SK-N-SH (cell line): ENCODE measurements around the gene PSKH1. TPM values are rescaled to one million over a fixed set of nuclear protein-coding genes. Genes with fewer than 3 reads are reported as not detected.

ENCODE experiments used
- CTCF ChIA-PET: fragments of 300-600, 350-600 bp; formaldehyde crosslinking; extraction: SDS; loops from one replicate; lab custom pipeline; 2021; lab: Yijun Ruan, JAX
- POLR2A ChIA-PET: fragments of 350-600 bp; sonication (Branson Sonifier 250); formaldehyde crosslinking; extraction: SDS; loops from one replicate; lab custom pipeline; 2020; ENCODE audit warnings: antibody characterized with exemption, inconsistent platforms; lab: Yijun Ruan, JAX
- DNase-seq: peaks from one replicate; pipeline ENCODE4 v3.0.0; 2012
- H2AFZ ChIP-seq: fragments of 200-600 bp; sonication (generic); 2 replicates; pipeline ENCODE4 v1.8.1; 2016; ENCODE audit warnings: antibody characterized with exemption, mild to moderate bottlenecking, low read depth
- H3F3A ChIP-seq: fragments of 200-600 bp; sonication (generic); replicated peaks from 2 replicates; pipeline ENCODE3; 2016; ENCODE audit warnings: antibody characterized with exemption, mild to moderate bottlenecking; ENCODE audit not compliant: insufficient read depth
- H3K27ac ChIP-seq, 2 experiments: fragments of 200-500 bp in 1 of 2; fragments of 200-600 bp in 1 of 2; sonication (Bioruptor generic) in 1 of 2; sonication (generic), shearing (Covaris generic) in 1 of 2; 2 replicates each; pipeline versions ENCODE4 v1.5.1 to v1.6.1; 2014 to 2016; ENCODE audit warnings: low read depth in 2 of 2, inconsistent platforms in 1 of 2, low read length in 1 of 2, mild to moderate bottlenecking in 1 of 2, mixed read lengths in 1 of 2
- H3K27me3 ChIP-seq: fragments of 200-600 bp; sonication (generic), shearing (Covaris generic); 2 replicates; pipeline ENCODE4 v1.6.1; 2016; ENCODE audit warnings: mixed run types; ENCODE audit not compliant: insufficient read depth
- H3K36me3 ChIP-seq, 2 experiments: fragments of 200-500 bp in 1 of 2; fragments of 200-600 bp in 1 of 2; sonication (Bioruptor generic) in 1 of 2; sonication (generic) in 1 of 2; replicated peaks in 1 of 2; 2 replicates each; pipeline versions ENCODE3 to v1.5.1; 2014 to 2016; ENCODE audit warnings: low read length in 1 of 2, mild to moderate bottlenecking in 1 of 2; ENCODE audit not compliant: insufficient read depth in 2 of 2, control insufficient read depth in 1 of 2
- H3K4me1 ChIP-seq, 2 experiments: fragments of 200-500 bp in 1 of 2; fragments of 200-600 bp in 1 of 2; sonication (Bioruptor generic) in 1 of 2; sonication (generic), shearing (Covaris generic) in 1 of 2; 2 replicates each; pipeline versions ENCODE4 v1.5.1 to v1.6.1; 2014 to 2016; ENCODE audit warnings: low read depth in 1 of 2, low read length in 1 of 2, mixed run types in 1 of 2; ENCODE audit not compliant: insufficient read depth in 2 of 2, control insufficient read depth in 1 of 2
- H3K4me2 ChIP-seq: fragments of 200-600 bp; sonication (generic), shearing (Covaris generic); 2 replicates; pipeline ENCODE4 v1.6.1; 2017; ENCODE audit warnings: mixed run types
- H3K4me3 ChIP-seq, 2 experiments: fragments of 200-500 bp in 1 of 2; fragments of 200-600 bp in 1 of 2; sonication (Bioruptor generic) in 1 of 2; sonication (generic), shearing (Covaris generic) in 1 of 2; 2 replicates each; pipeline versions ENCODE4 v1.5.1 to v1.8.1; 2014 to 2016; ENCODE audit warnings: low read depth in 2 of 2, inconsistent platforms in 1 of 2, low read length in 1 of 2, mild to moderate bottlenecking in 1 of 2, mixed read lengths in 1 of 2, moderate library complexity in 1 of 2
- H3K79me2 ChIP-seq: fragments of 200-600 bp; sonication (generic); 2 replicates; pipeline ENCODE4 v1.8.1; 2017; ENCODE audit warnings: mild to moderate bottlenecking; ENCODE audit not compliant: insufficient read depth
- H3K9ac ChIP-seq: fragments of 200-600 bp; sonication (generic); 2 replicates; pipeline ENCODE4 v1.6.1; 2017; ENCODE audit warnings: mixed run types
- H3K9me2 ChIP-seq: fragments of 200-600 bp; sonication (generic); 2 replicates; pipeline ENCODE4 v1.6.1; 2017; ENCODE audit warnings: mixed run types
- H3K9me3 ChIP-seq: fragments of 200-600 bp; sonication (generic); 2 replicates; pipeline ENCODE4 v1.6.1; 2017; ENCODE audit warnings: mixed run types, mild to moderate bottlenecking, moderate library complexity
- H4K20me1 ChIP-seq: fragments of 200-600 bp; sonication (generic); 2 replicates; pipeline ENCODE4 v1.6.1; 2017; ENCODE audit warnings: mild to moderate bottlenecking, mixed run types; ENCODE audit not compliant: insufficient read depth
- CHD2 ChIP-seq: fragments of 150-350 bp; IDR thresholded peaks from 2 replicates; pipeline ENCODE4 v1.6.1; 2018; ENCODE audit warnings: low read length; ENCODE audit not compliant: partially characterized antibody
- ELF1 ChIP-seq: IDR thresholded peaks from 2 replicates; pipeline ENCODE4 v1.4.0; 2012
- EP300 ChIP-seq, 2 experiments: IDR thresholded peaks; 2 replicates each; pipeline versions ENCODE4 v1.4.0 to v1.6.1; 2012; ENCODE audit warnings: borderline replicate concordance in 1 of 2, low read depth in 1 of 2, low read length in 1 of 2
- EZH2phosphoT487 ChIP-seq: fragments of 200-600 bp; sonication (generic); IDR thresholded peaks from 2 replicates; pipeline ENCODE4 v1.6.1; 2017; ENCODE audit warnings: low read depth, mixed run types, mild to moderate bottlenecking, antibody characterized with exemption, moderate library complexity, borderline replicate concordance
- FOSL2 ChIP-seq: IDR thresholded peaks from 2 replicates; pipeline ENCODE4 v1.4.0; 2012; ENCODE audit warnings: low read depth, mild to moderate bottlenecking, moderate library complexity, borderline replicate concordance
- FOXJ3 ChIP-seq: sonication (generic); formaldehyde crosslinking; IDR thresholded peaks from 2 replicates; pipeline ENCODE4 v1.5.1; 2020; ENCODE audit warnings: mild to moderate bottlenecking, missing genetic modification reagents
- GATA2 ChIP-seq: sonication (generic); formaldehyde crosslinking; IDR thresholded peaks from 2 replicates; pipeline ENCODE4 v1.5.0; 2020; ENCODE audit warnings: mild to moderate bottlenecking, missing genetic modification reagents
- JUND ChIP-seq: IDR thresholded peaks from 2 replicates; pipeline ENCODE4 v1.4.0; 2012
- MAX ChIP-seq: IDR thresholded peaks from 2 replicates; pipeline ENCODE4 v1.4.0; 2012; ENCODE audit warnings: low read depth
- MXI1 ChIP-seq: IDR thresholded peaks from 2 replicates; pipeline ENCODE4 v1.6.1; 2012; ENCODE audit warnings: mild to moderate bottlenecking, low read depth, low read length, improper control_type of control experiment
- NFIC ChIP-seq: IDR thresholded peaks from 2 replicates; pipeline ENCODE4 v1.4.0; 2012; ENCODE audit warnings: borderline replicate concordance
- RFX5 ChIP-seq: IDR thresholded peaks from 2 replicates; pipeline ENCODE4 v1.6.1; 2012; ENCODE audit warnings: mild to moderate bottlenecking, improper control_type of control experiment, low read length
- RXRA ChIP-seq: IDR thresholded peaks from 2 replicates; pipeline ENCODE4 v1.4.0; 2012; ENCODE audit warnings: low read depth, mild to moderate bottlenecking, borderline replicate concordance
- SIN3A ChIP-seq: IDR thresholded peaks from 2 replicates; pipeline ENCODE4 v1.6.1; 2012; ENCODE audit warnings: low read depth, mild to moderate bottlenecking, low read length, moderate library complexity, borderline replicate concordance
- SMC3 ChIP-seq: IDR thresholded peaks from 2 replicates; pipeline ENCODE4 v1.6.1; 2012; ENCODE audit warnings: low read depth, low read length, improper control_type of control experiment
- YY1 ChIP-seq: IDR thresholded peaks from 2 replicates; pipeline ENCODE4 v1.4.0; 2012; ENCODE audit warnings: low read depth, mild to moderate bottlenecking
- ZBTB33 ChIP-seq: IDR thresholded peaks from 2 replicates; pipeline ENCODE4 v1.4.0; 2012; ENCODE audit warnings: low read depth, borderline replicate concordance
- WGBS: methylation state at CpG from one replicate; pipeline ENCODE4 v1.1.6; 2017; ENCODE audit warnings: low lambda C conversion rate; 5-methylcytosine and 5-hydroxymethylcytosine counted together
- polyA plus RNA-seq, 3 experiments: library from polyadenylated mRNA; depleted of rRNA; stranded (reverse); fragments of >200 nt; gene quantifications; 2 replicates each; pipeline ENCODE4 v1.2.3, GENCODE V29; 2012

The PSKH1 gene
- polyA plus RNA-seq, 1 of the 3 experiments (the other 2 are of a cell fraction), result 30.1 TPM

GRCh38 chr16:67966549-67967182, 73.6 kb downstream of the PSKH1 start:
- DNase-seq, result no peak
- POLR2A ChIA-PET, result interaction anchor here (0.9 to 1.2 kb wide), 2 partner anchors 19 to 27 kb away, joined by 3 to 6 read pairs; no protein-coding TSS in a partner anchor

GRCh38 chr16:67967183-67967957, 74.3 kb downstream of the PSKH1 start:
- peaks cover 60% of the 10 kb centered on the region for H3K79me2 ChIP-seq
- CTCF ChIA-PET, result interaction anchor here (0.6 to 1.0 kb wide), 3 partner anchors 151 to 405 kb away, joined by 3 read pairs; partner anchors contain the start of gene CTCF
- H3K9ac ChIP-seq, result peak overlapping the region; percentile 96
- peak overlapping the region; percentile 73 to 79 for H3K4me3 ChIP-seq
- H3K27me3 ChIP-seq, result no peaks in the 10 kb centered on the region
- peaks cover 4% of the 10 kb centered on the region for H3F3A ChIP-seq
- no peaks in the 10 kb centered on the region for H3K9me2 ChIP-seq
- WGBS, result 53% methylated on average over 15 of the region's 18 CpGs
- DNase-seq, result no peak
- no peaks in the 10 kb centered on the region for H3K9me3 ChIP-seq
- H4K20me1 ChIP-seq, result peaks cover 44% of the 10 kb centered on the region
- H3K36me3 ChIP-seq, result peaks cover 20 to 21% of the 10 kb centered on the region in 2 experiments
- no peak for TF ChIP-seq CHD2
- TF ChIP-seq RXRA, result no peak
- no peak for TF ChIP-seq JUND
- no peak for TF ChIP-seq SMC3
- TF ChIP-seq YY1, result no peak
- no peak for TF ChIP-seq FOSL2
- TF ChIP-seq RFX5, result no peak
- no peak for TF ChIP-seq GATA2
- TF ChIP-seq FOXJ3 (CRISPR knock-in tag), result no peak
- no peak for TF ChIP-seq SIN3A
- TF ChIP-seq MXI1, result no peak
- no peak for TF ChIP-seq EP300 (IDR thresholded peaks at IDR 0.05; ENCODE audit: borderline replicate concordance in 1 of 2, low read depth in 1 of 2, low read length in 1 of 2)
- no peak for TF ChIP-seq MAX
- TF ChIP-seq NFIC, result no peak
- TF ChIP-seq ELF1, result no peak
- no peak for TF ChIP-seq ZBTB33
- H3K27ac ChIP-seq, result peak overlapping the region; percentile 34 to 73
- peaks cover 15 to 32% of the 10 kb centered on the region in 2 experiments; a peak in 3 of 4 replicates for H3K4me1 ChIP-seq
- no peak overlapping the region for H2AFZ ChIP-seq
- POLR2A ChIA-PET, result interaction anchor here (1.2 kb wide), 1 partner anchor 28 kb away, joined by 6 read pairs; no protein-coding TSS in a partner anchor
- peak overlapping the region; percentile 96 for H3K4me2 ChIP-seq

More at GRCh38 chr16:67966549-67967182, 73.6 kb downstream of the PSKH1 start:
- peaks cover 15 to 38% of the 10 kb centered on the region in 2 experiments; a peak in 3 of 4 replicates for H3K4me1 ChIP-seq
- peak overlapping the region; percentile 73 to 79 for H3K4me3 ChIP-seq
- CTCF ChIA-PET, result interaction anchor here (0.8 kb wide), 1 partner anchor 74 kb away, joined by 4 read pairs; no protein-coding TSS in a partner anchor
- no peak for TF ChIP-seq YY1
- no peak for TF ChIP-seq SMC3
- no peak for TF ChIP-seq EZH2phosphoT487
- H3K4me2 ChIP-seq, result peak overlapping the region; percentile 96
- H3K27ac ChIP-seq, result peak overlapping the region; percentile 7 to 67; a peak in 3 of 4 replicates
- 90% methylated on average over 1 of the region's 3 CpGs for WGBS
- H4K20me1 ChIP-seq, result peaks cover 49% of the 10 kb centered on the region
- H3K9ac ChIP-seq, result peak overlapping the region; percentile 96
- no peaks in the 10 kb centered on the region for H3K27me3 ChIP-seq
- H3F3A ChIP-seq, result peaks cover 4% of the 10 kb centered on the region
- H3K9me3 ChIP-seq, result no peaks in the 10 kb centered on the region
- peaks cover 67% of the 10 kb centered on the region for H3K79me2 ChIP-seq
- peaks cover 22 to 24% of the 10 kb centered on the region in 2 experiments for H3K36me3 ChIP-seq
- no peaks in the 10 kb centered on the region for H3K9me2 ChIP-seq
- H2AFZ ChIP-seq, result no peak overlapping the region
